ENCODE results near the gene SNX20. TPM values are rescaled to one million over a fixed set of nuclear protein-coding genes. Genes with fewer than 3 reads are reported as not detected.

Gene SNX20
- total and polyA plus RNA-seq, 2 experiments from 2014 or later = not detected

GRCh38 chr16:50646345-50646744, 34.8 kb downstream of the SNX20 start:
- Mint-ChIP-seq H3K27me3 (ENCODE audit: insufficient read depth, low read depth, poor library complexity) (peaks cover 4% of the 10 kb centered on the region), H3K4me3 (no peak overlapping the region), H3K9me3 (no peaks in the 10 kb centered on the region; the same call in 2 of the 3 replicates), H3K27ac (no peak overlapping the region), H3K4me1 (peaks cover 16% of the 10 kb centered on the region), H3K36me3 (ENCODE audit: low read depth) (no peaks in the 10 kb centered on the region; the same call in 2 of the 3 replicates)
- no peaks in the 10 kb centered on the region for H3F3A ChIP-seq (replicated peaks; ENCODE audit: low read depth)
- H2AFZ ChIP-seq = no peak overlapping the region
- no peaks in the 10 kb centered on the region for H3K27me3 ChIP-seq (ENCODE audit: insufficient read depth)
- TF ChIP-seq ETS1 (IDR thresholded peaks at IDR 0.05) (no peak), POLR2AphosphoS5 (IDR thresholded peaks at IDR 0.05; ENCODE audit: low read depth) (no peak), ZNF331 (CRISPR knock-in tag; IDR thresholded peaks at IDR 0.05; ENCODE audit: low read depth) (no peak), JUNB (IDR thresholded peaks at IDR 0.05; ENCODE audit: unreplicated experiment) (no peak)
- H3K36me3 ChIP-seq (ENCODE audit: insufficient read depth) = no peaks in the 10 kb centered on the region
- H3K4me3 ChIP-seq = no peak overlapping the region
- H3K9me2 ChIP-seq (ENCODE audit: insufficient read depth) = no peaks in the 10 kb centered on the region
- H4K20me1 ChIP-seq (replicated peaks; ENCODE audit: insufficient read depth) = no peaks in the 10 kb centered on the region
- no peaks in the 10 kb centered on the region for H3K79me2 ChIP-seq (replicated peaks; ENCODE audit: insufficient read depth)
- no peak overlapping the region for H3K27ac ChIP-seq (ENCODE audit: low read depth)
- peaks cover 9% of the 10 kb centered on the region; the same call in 1 of the 2 replicates for H3K4me1 ChIP-seq (ENCODE audit: insufficient read depth)
- DNase-seq (ENCODE audit: low spot score) (no peak), ATAC-seq (peak; percentile 25; the same call in 1 of the 3 replicates)
- H3K4me2 ChIP-seq = no peak overlapping the region

- no peak overlapping the region for H3K27ac ChIP-seq (ENCODE audit: low read depth)
- no peak overlapping the region for H3K4me3 Mint-ChIP-seq
- H2AFZ ChIP-seq = 0 out of 2 replicates have a peak overlapping the region, but pooled peaks have one; percentile 38
- peaks cover 16% of the 10 kb centered on the region for H3K4me1 Mint-ChIP-seq
- peaks cover 9% of the 10 kb centered on the region; the same call in 1 of the 2 replicates for H3K4me1 ChIP-seq (ENCODE audit: insufficient read depth)
- no peaks in the 10 kb centered on the region for H3K9me2 ChIP-seq (ENCODE audit: insufficient read depth)
- H3K4me3 ChIP-seq = no peak overlapping the region
- H3K79me2 ChIP-seq (replicated peaks; ENCODE audit: insufficient read depth) = no peaks in the 10 kb centered on the region
- no peaks in the 10 kb centered on the region; the same call in 2 of the 3 replicates for H3K9me3 Mint-ChIP-seq
- no peak overlapping the region for H3K27ac Mint-ChIP-seq
- no peaks in the 10 kb centered on the region for H4K20me1 ChIP-seq (replicated peaks; ENCODE audit: insufficient read depth)
- H3K27me3 ChIP-seq (ENCODE audit: insufficient read depth) = no peaks in the 10 kb centered on the region
- H3K27me3 Mint-ChIP-seq (ENCODE audit: insufficient read depth, low read depth, poor library complexity) = peaks cover 4% of the 10 kb centered on the region
- no peaks in the 10 kb centered on the region for H3F3A ChIP-seq (replicated peaks; ENCODE audit: low read depth)
- H3K4me2 ChIP-seq = no peak overlapping the region
- no peaks in the 10 kb centered on the region; the same call in 2 of the 3 replicates for H3K36me3 Mint-ChIP-seq (ENCODE audit: low read depth)
- DNase-seq (ENCODE audit: low spot score) (no peak), ATAC-seq (peak; percentile 62)
- H3K36me3 ChIP-seq (ENCODE audit: insufficient read depth) = no peaks in the 10 kb centered on the region
- TF ChIP-seq STAT1 (IDR thresholded peaks at IDR 0.05; ENCODE audit: unreplicated experiment) (no peak), ZNF331 (CRISPR knock-in tag; IDR thresholded peaks at IDR 0.05; ENCODE audit: low read depth) (no peak), EZH2 (IDR thresholded peaks at IDR 0.05; ENCODE audit: low read depth, unreplicated experiment) (no peak), ZNF114 (CRISPR knock-in tag; IDR thresholded peaks at IDR 0.05) (no peak), REST (IDR thresholded peaks at IDR 0.05; ENCODE audit: unreplicated experiment) (no peak), EZH2phosphoT487 (IDR thresholded peaks at IDR 0.05; ENCODE audit: unreplicated experiment) (no peak), CTCF (conservative IDR thresholded peaks at IDR 0.05; ENCODE audit: low read depth in 2 of 2) (no peak), JUNB (IDR thresholded peaks at IDR 0.05; ENCODE audit: unreplicated experiment) (no peak), NANOG (IDR thresholded peaks at IDR 0.05; ENCODE audit: borderline replicate concordance) (no peak), POLR2AphosphoS5 (IDR thresholded peaks at IDR 0.05; ENCODE audit: low read depth) (no peak), ETS1 (IDR thresholded peaks at IDR 0.05) (no peak), CREB1 (CRISPR knock-in tag; IDR thresholded peaks at IDR 0.05; ENCODE audit: low read depth) (no peak)
Measured at GRCh38 chr16:50645563-50646220, 35.4 kb downstream of the SNX20 start.

Measured in GM23338 (cell line).